Lung (tissue), 12 donors: ENCODE measurements around the gene CSMD2. TPM values are rescaled to one million over a fixed set of nuclear protein-coding genes. Genes with fewer than 3 reads are reported as not detected.

Source experiments
- ATAC-seq: fragments of 200-7000 bp; cut with Tn5 transposase; one replicate; pipeline ENCODE4 v1.9.1; 2020; ENCODE audit warnings: moderate number of reproducible peaks; ENCODE audit not compliant: insufficient read depth, low FRiP score
- DNase-seq, 3 donors: peaks; one replicate each; pipeline ENCODE4 v3.0.0-alpha.2; 2013 to 2017
- H3K27ac ChIP-seq, 2 donors: one replicate each; pipeline ENCODE4 v1.5.1; 2013; ENCODE audit warnings: mild to moderate bottlenecking in 2 of 2, moderate library complexity in 2 of 2, control low read depth in 1 of 2, inconsistent platforms in 1 of 2, low read depth in 1 of 2, low read length in 1 of 2
- H3K27me3 ChIP-seq, 3 donors: one replicate each; pipeline ENCODE4 v1.5.1; 2013; ENCODE audit warnings: low read length in 2 of 3; ENCODE audit not compliant: control insufficient read depth in 3 of 3, insufficient read depth in 3 of 3
- H3K36me3 ChIP-seq, 4 donors: one replicate each; pipeline ENCODE4 v1.5.1; 2013; ENCODE audit warnings: low read length in 4 of 4, mild to moderate bottlenecking in 1 of 4, moderate library complexity in 1 of 4; ENCODE audit not compliant: control insufficient read depth in 4 of 4, insufficient read depth in 4 of 4
- H3K4me1 ChIP-seq, 5 donors: one replicate each; pipeline ENCODE4 v1.5.1; 2013; ENCODE audit warnings: low read length in 5 of 5, mild to moderate bottlenecking in 2 of 5, moderate library complexity in 1 of 5; ENCODE audit not compliant: control insufficient read depth in 5 of 5, insufficient read depth in 5 of 5
- H3K4me3 ChIP-seq: one replicate; pipeline ENCODE4 v1.5.1; 2013; ENCODE audit warnings: mild to moderate bottlenecking, control low read depth, moderate library complexity
- H3K9ac ChIP-seq, 2 donors: one replicate each; pipeline ENCODE4 v1.5.1; 2013; ENCODE audit warnings: low read length in 2 of 2, control low read depth in 1 of 2; ENCODE audit not compliant: insufficient read depth in 1 of 2
- H3K9me3 ChIP-seq, 4 donors: one replicate each; pipeline ENCODE4 v1.5.1; 2013; ENCODE audit warnings: low read length in 3 of 4, mild to moderate bottlenecking in 1 of 4, moderate library complexity in 1 of 4; ENCODE audit not compliant: control insufficient read depth in 4 of 4, insufficient read depth in 3 of 4
- WGBS, 2 donors: extraction: QIAGEN DNeasy Blood & Tissue Kit; methylation state at CpG; one replicate each; pipeline ENCODE4 v1.1.7; 2013; 5-methylcytosine and 5-hydroxymethylcytosine counted together
- polyA plus RNA-seq, 2 donors: library from polyadenylated mRNA; stranded (reverse); fragments of 200-250 nt; gene quantifications; one replicate each; pipeline ENCODE4 v1.2.1, GENCODE V29; 2013
- total RNA-seq, 2 donors: library from RNA; depleted of rRNA in 1 of 2; stranded (reverse); fragments of >200 nt in 1 of 2; gene quantifications; one replicate each; pipeline ENCODE4 v1.2.1, GENCODE V29; 2014 to 2021
- TF ChIP-seq, protein P1 (sequence below): IDR thresholded peaks from 2 replicates; pipeline ENCODE4 v1.5.1; 2012; ENCODE audit warnings: mild to moderate bottlenecking; ENCODE audit errors: control extremely low read depth, extremely low read depth
- donor health status: control.
- donor health status: control.
- donor health status: Bipolar disorder and iron deficiency.
- donor health status: healthy.
- donor health status: DM: yes; HTN: yes; CAD: no.

The CSMD2 gene
- total and polyA plus RNA-seq, 4 donors = 0.11 to 1.2 (median 0.39) TPM

DNA sequence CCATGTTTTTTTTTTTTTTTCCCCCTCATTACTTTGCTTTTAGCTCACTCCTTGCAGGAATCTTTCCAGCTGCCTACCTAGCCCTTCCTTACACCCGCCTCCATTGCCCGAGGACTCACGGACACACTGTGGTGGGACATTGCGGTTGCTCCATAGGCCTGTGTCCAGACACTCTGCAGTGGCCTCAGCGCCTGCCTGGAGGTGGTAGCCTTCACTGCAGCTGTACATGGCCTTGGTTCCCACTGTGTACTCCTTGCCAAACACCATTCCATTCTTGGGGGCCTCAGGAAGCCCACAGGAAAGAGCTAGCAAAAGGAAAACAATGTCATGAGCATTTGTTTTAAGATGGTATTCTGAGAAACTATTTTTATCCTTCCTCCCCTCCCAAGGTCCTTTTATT is 592.6 kb downstream of the CSMD2 start:
- H3K36me3 ChIP-seq = no peaks in the 10 kb centered on the region
- no peak overlapping the region for H3K9ac ChIP-seq
- H3K4me1 ChIP-seq = peaks cover 0 to 11% (median 0%) of the 10 kb centered on the region in 5 donors
- TF ChIP-seq, protein P1, sequence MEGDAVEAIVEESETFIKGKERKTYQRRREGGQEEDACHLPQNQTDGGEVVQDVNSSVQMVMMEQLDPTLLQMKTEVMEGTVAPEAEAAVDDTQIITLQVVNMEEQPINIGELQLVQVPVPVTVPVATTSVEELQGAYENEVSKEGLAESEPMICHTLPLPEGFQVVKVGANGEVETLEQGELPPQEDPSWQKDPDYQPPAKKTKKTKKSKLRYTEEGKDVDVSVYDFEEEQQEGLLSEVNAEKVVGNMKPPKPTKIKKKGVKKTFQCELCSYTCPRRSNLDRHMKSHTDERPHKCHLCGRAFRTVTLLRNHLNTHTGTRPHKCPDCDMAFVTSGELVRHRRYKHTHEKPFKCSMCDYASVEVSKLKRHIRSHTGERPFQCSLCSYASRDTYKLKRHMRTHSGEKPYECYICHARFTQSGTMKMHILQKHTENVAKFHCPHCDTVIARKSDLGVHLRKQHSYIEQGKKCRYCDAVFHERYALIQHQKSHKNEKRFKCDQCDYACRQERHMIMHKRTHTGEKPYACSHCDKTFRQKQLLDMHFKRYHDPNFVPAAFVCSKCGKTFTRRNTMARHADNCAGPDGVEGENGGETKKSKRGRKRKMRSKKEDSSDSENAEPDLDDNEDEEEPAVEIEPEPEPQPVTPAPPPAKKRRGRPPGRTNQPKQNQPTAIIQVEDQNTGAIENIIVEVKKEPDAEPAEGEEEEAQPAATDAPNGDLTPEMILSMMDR = no peak
- H3K27ac ChIP-seq = no peak overlapping the region
- H3K4me3 ChIP-seq = no peak overlapping the region
- DNase-seq (peak in 1 of 3 donors; percentile 5), ATAC-seq (no peak)
- H3K9me3 ChIP-seq = peaks cover 0 to 5% (median 0%) of the 10 kb centered on the region in 4 donors
- peaks cover 0 to 3% (median 0%) of the 10 kb centered on the region in 3 donors for H3K27me3 ChIP-seq
- 78 to 92% methylated on average over 5 of the region's 5 CpGs for WGBS, 2 donors

DNA sequence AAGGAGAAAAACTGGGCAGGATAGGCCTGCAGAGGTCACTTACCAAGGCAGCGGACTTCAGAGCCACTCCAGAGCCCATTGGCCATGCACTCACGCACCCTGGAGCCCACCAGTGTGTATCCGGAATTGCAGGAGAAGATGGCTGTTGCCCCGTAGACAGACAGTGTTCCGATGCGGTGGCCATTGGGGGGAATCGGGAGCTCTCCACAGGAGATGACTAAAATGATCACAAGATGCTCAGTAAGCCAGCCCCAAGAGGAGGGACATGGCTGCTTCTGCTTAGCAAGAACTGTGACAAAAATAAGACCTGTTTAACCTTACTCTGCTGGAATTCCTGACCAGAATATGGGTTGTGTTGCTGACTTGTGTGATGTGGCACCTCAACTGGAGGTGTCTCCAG is 595.7 kb downstream of the CSMD2 start:
- TF ChIP-seq, protein P1 = no peak
- Histone ChIP-seq H3K36me3 (no peaks in the 10 kb centered on the region), H3K4me3 (no peak overlapping the region), H3K9ac (no peak overlapping the region), H3K4me1 (peaks cover 0 to 4% (median 0%) of the 10 kb centered on the region in 5 donors), H3K9me3 (peaks cover 0 to 2% (median 0%) of the 10 kb centered on the region in 4 donors), H3K27me3 (no peaks in the 10 kb centered on the region), H3K27ac (no peak overlapping the region)
- WGBS, 2 donors = 95% methylated on average over 7 of the region's 7 CpGs
- no peak for ATAC-seq
- no peak for DNase-seq

DNA sequence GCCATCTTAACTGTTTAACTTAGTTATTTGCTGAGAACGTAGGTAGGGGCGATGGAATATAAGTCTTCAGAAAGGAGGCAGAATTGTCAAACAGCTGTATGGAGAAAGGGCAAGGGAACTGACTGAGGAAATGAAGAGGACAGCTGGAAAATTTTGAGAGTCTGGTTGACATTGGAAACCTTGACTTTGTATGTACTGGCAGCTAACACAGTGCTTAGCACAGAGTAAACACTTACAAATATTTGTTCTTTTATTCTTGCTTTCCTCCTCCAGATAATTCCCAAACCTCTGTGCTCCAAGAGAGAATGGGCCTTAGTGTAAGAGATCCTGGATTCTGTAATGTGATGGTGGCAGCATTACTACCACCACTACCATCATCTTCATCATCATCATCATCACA is 601.3 kb downstream of the CSMD2 start:
- Histone ChIP-seq H3K4me3 (no peak overlapping the region), H3K9ac (no peak overlapping the region), H3K27ac (no peak overlapping the region), H3K4me1 (no peaks in the 10 kb centered on the region), H3K9me3 (no peaks in the 10 kb centered on the region), H3K36me3 (no peaks in the 10 kb centered on the region), H3K27me3 (no peaks in the 10 kb centered on the region)
- TF ChIP-seq, protein P1 = no peak
- DNase-seq (peak in 1 of 3 donors; percentile 21), ATAC-seq (no peak)
- 69 to 78% methylated on average over 2 of the region's 2 CpGs for WGBS, 2 donors

DNA sequence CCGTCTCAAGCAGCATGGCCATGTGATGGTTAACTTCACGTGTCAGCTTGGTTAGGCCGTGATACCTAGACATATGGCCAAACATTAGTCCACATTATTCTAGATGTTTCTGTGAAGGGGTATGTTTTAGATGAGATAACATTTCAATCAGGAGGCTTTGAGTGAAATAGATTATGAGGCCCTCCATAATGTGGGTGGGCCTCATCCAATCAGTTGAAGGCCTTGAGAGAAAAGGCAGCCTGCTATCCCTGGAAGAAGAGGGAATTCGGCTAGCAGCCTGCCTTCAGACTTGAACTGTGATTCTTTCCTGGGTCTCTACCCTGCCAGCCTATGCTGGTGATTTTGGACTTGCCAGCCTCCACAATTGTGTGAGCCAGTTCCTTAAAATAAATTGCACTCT is 602.5 kb downstream of the CSMD2 start:
- Histone ChIP-seq H3K4me3 (no peak overlapping the region), H3K27me3 (no peaks in the 10 kb centered on the region), H3K36me3 (no peaks in the 10 kb centered on the region), H3K27ac (no peak overlapping the region), H3K9ac (no peak overlapping the region), H3K4me1 (no peaks in the 10 kb centered on the region), H3K9me3 (no peaks in the 10 kb centered on the region)
- ATAC-seq (no peak), DNase-seq (no peak)
- 95 to 96% methylated on average over 4 of the region's 4 CpGs for WGBS, 2 donors
- TF ChIP-seq, protein P1 = no peak
